Karpas-422 (cell line): ENCODE results near the gene SCARB1. TPM values are rescaled to one million over a fixed set of nuclear protein-coding genes. Genes with fewer than 3 reads are reported as not detected.

Experiments
- DNase-seq: peaks from one replicate; pipeline ENCODE4 v3.0.0-alpha.2; 2015
- H2AFZ ChIP-seq: fragments of 200-600 bp; sonication (generic); 2 replicates; pipeline ENCODE4 v1.6.1; 2014; ENCODE audit warnings: antibody characterized with exemption, low read length, mixed read lengths
- H3K27ac ChIP-seq: fragments of 200-600 bp; sonication (generic); 2 replicates; pipeline ENCODE4 v1.5.1; 2014; ENCODE audit warnings: mild to moderate bottlenecking, low read length, moderate library complexity
- H3K27me3 ChIP-seq: fragments of 200-600 bp; sonication (generic); 2 replicates; pipeline ENCODE4 v1.6.1; 2014; ENCODE audit warnings: low read length, mixed read lengths
- H3K36me3 ChIP-seq: fragments of 200-600 bp; sonication (generic); 2 replicates; pipeline ENCODE4 v1.6.1; 2014; ENCODE audit warnings: low read length, mixed read lengths; ENCODE audit not compliant: insufficient read depth
- H3K4me1 ChIP-seq: fragments of 200-600 bp; sonication (generic); 2 replicates; pipeline ENCODE4 v1.6.1; 2014; ENCODE audit warnings: mild to moderate bottlenecking, low read length, mixed read lengths
- H3K4me2 ChIP-seq: fragments of 200-600 bp; sonication (generic); 2 replicates; pipeline ENCODE4 v1.6.1; 2014; ENCODE audit warnings: low read length, low read depth, mild to moderate bottlenecking; ENCODE audit not compliant: poor library complexity, severe bottlenecking
- H3K4me3 ChIP-seq: fragments of 200-600 bp; sonication (generic); 2 replicates; pipeline ENCODE4 v1.5.1; 2014; ENCODE audit warnings: mild to moderate bottlenecking, antibody characterized with exemption, low read length, mixed read lengths
- H3K79me2 ChIP-seq: fragments of 200-600 bp; sonication (generic); 2 replicates; pipeline ENCODE4 v1.6.1; 2014; ENCODE audit warnings: mild to moderate bottlenecking, low read length, mixed read lengths
- H3K9ac ChIP-seq: fragments of 200-600 bp; sonication (generic); 2 replicates; pipeline ENCODE4 v1.6.0; 2014; ENCODE audit warnings: low read length
- H3K9me2 ChIP-seq: fragments of 200-600 bp; sonication (generic), shearing (Covaris generic); replicated peaks from 2 replicates; pipeline ENCODE4 v1.6.0; 2014; ENCODE audit warnings: mild to moderate bottlenecking, low read length, moderate library complexity; ENCODE audit not compliant: insufficient read depth
- H3K9me3 ChIP-seq: fragments of 300-700, 200-600 bp; sonication (generic); 2 replicates; pipeline ENCODE4 v1.6.1; 2014; ENCODE audit warnings: low read length, mixed read lengths
- H4K20me1 ChIP-seq: fragments of 200-600 bp; sonication (generic); 2 replicates; pipeline ENCODE4 v1.6.1; 2014; ENCODE audit warnings: mild to moderate bottlenecking, antibody characterized with exemption, low read length, low read depth; ENCODE audit not compliant: insufficient read depth
- total RNA-seq: library from RNA; depleted of rRNA; stranded (reverse); fragments of >200 nt; shearing (Covaris generic); gene quantifications from 2 replicates; pipeline ENCODE4 v1.2.3, GENCODE V29; 2014; ENCODE audit warnings: low replicate concordance

Gene SCARB1
- total RNA-seq, 1 experiment from 2014 or later: 91.7 TPM

DNA sequence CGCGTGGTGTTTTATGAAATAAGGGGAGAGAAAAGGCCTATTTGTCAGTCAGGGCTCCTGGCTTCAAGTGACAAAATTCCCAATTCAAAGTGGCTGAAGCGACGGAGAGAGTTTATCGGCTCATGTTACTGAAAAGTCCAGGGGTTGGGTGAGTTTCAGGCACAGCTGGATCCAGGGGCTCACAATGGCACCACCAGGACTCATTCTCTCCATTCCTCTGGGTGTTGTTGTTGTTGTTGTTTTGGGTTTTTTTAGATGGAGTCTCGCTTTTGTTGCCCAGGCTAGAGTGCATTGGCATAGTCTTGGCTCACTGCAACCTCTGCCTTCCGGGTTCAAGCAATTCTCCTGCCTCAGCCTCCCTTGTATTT lies 119.4 kb downstream of the SCARB1 start:
- Histone ChIP-seq H3K4me1 (peaks cover 50% of the 10 kb centered on the region), H3K36me3 (no peaks in the 10 kb centered on the region; the same call in 1 of the 2 replicates), H3K79me2 (no peaks in the 10 kb centered on the region), H3K27ac (no peak overlapping the region), H4K20me1 (no peaks in the 10 kb centered on the region), H3K9me2 (no peaks in the 10 kb centered on the region), H3K27me3 (no peaks in the 10 kb centered on the region; the same call in 1 of the 2 replicates), H3K9me3 (no peaks in the 10 kb centered on the region), H3K4me2 (peak overlapping the region; percentile 50), H3K4me3 (no peak overlapping the region), H3K9ac (no peak overlapping the region), H2AFZ (peak overlapping the region; percentile 27; the same call in 1 of the 2 replicates)
- DNase-seq: no peak

DNA sequence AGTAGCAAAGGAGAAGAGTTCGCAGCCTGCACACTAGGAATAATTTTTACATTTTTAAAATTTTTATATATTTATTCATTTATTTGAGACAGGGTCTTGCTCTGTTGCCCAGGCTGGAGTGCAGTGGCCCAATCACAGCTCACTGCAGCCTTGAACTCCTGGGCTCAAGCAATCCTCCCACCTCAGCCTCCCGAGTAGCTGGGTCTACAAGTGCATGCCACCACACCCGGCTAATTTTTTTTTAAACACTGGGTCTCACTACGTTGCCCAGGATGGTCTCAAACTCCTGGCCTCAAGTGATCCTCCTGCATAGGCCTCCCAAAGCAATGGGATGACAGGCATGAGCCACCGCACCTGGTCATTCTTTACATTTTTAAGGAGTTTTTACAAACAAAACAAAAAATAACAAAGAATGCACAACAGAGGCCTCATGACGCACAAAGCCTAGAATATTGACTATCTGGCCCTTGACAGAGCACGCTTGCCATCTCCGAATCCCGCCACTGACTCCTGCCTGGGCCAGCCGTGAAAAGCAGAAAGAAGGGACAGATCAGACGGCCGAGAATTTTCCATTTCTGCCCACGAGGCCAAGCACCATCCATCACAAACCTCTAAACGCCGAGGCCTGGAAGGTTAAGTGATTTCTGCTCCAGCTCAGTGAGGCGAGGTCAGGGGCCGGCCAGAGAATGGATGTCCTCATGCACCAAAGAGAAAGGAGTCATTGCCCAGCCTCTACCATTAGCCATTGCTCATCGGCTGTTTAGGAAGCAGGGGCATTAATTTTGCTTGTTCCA lies 120.0 kb downstream of the SCARB1 start:
- Histone ChIP-seq H3K4me1 (peaks cover 49% of the 10 kb centered on the region), H3K9ac (no peak overlapping the region), H2AFZ (no peak overlapping the region)

DNA sequence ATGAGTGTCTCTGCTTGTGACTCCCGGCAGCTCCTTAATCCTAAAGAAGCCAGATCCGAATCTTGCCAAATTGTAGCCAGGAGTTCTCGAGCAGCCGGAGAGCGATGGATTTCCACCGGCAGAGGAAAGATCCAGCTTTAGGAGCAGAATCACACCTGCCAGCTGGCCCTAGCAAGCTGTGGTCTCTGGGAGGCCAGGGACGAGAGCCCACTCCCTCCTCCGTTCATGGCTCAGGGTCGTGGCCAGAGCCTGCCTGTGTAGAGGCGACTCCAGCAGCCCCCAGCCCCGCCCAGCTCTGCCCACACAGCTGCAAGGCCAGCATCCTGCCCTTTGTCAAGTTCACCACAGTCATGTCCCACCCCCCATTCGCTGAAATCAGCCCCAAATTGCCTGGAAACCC lies 121.0 kb downstream of the SCARB1 start:
- Histone ChIP-seq H3K4me3 (no peak overlapping the region), H2AFZ (no peak overlapping the region), H3K9me2 (no peaks in the 10 kb centered on the region), H4K20me1 (no peaks in the 10 kb centered on the region), H3K27me3 (no peaks in the 10 kb centered on the region; the same call in 1 of the 2 replicates), H3K27ac (no peak overlapping the region), H3K79me2 (no peaks in the 10 kb centered on the region), H3K9ac (no peak overlapping the region), H3K9me3 (no peaks in the 10 kb centered on the region), H3K4me1 (peaks cover 39% of the 10 kb centered on the region), H3K4me2 (no peak overlapping the region), H3K36me3 (no peaks in the 10 kb centered on the region; the same call in 1 of the 2 replicates)
- DNase-seq: no peak

More for the DNA sequence above, 120.0 kb downstream of the SCARB1 start:
- Histone ChIP-seq H3K4me2 (no peak overlapping the region), H4K20me1 (no peaks in the 10 kb centered on the region), H3K27me3 (no peaks in the 10 kb centered on the region; the same call in 1 of the 2 replicates), H3K27ac (no peak overlapping the region), H3K4me3 (no peak overlapping the region), H3K36me3 (no peaks in the 10 kb centered on the region; the same call in 1 of the 2 replicates), H3K9me3 (no peaks in the 10 kb centered on the region), H3K9me2 (no peaks in the 10 kb centered on the region), H3K79me2 (no peaks in the 10 kb centered on the region)
- no peak for DNase-seq

DNA sequence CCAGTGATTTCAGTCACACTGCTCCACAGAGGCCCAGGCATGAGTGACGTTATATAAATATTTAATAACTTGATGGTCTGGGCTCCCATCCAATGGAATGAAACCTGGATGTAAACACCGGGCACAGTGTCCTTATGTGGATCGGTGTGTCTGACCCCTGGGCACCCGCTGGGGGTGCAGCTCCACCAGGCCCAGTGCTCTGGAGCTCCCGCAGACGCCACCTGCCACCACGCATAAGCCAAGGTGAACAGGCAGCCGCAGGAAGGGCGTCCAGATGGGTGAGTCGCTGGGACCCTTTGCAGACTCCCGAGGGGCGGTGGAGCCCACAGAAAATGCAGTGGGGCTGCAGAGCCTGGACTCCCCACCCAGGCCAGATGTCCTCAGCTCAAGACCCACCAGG lies 121.6 kb downstream of the SCARB1 start:
- Histone ChIP-seq H3K36me3 (no peaks in the 10 kb centered on the region; the same call in 1 of the 2 replicates), H3K9me2 (no peaks in the 10 kb centered on the region), H3K27ac (no peak overlapping the region), H3K79me2 (no peaks in the 10 kb centered on the region), H3K9ac (no peak overlapping the region), H3K9me3 (no peaks in the 10 kb centered on the region), H3K27me3 (no peaks in the 10 kb centered on the region; the same call in 1 of the 2 replicates), H3K4me2 (no peak overlapping the region), H2AFZ (no peak overlapping the region), H3K4me3 (no peak overlapping the region), H4K20me1 (no peaks in the 10 kb centered on the region), H3K4me1 (peaks cover 33% of the 10 kb centered on the region)
- DNase-seq: no peak

DNA sequence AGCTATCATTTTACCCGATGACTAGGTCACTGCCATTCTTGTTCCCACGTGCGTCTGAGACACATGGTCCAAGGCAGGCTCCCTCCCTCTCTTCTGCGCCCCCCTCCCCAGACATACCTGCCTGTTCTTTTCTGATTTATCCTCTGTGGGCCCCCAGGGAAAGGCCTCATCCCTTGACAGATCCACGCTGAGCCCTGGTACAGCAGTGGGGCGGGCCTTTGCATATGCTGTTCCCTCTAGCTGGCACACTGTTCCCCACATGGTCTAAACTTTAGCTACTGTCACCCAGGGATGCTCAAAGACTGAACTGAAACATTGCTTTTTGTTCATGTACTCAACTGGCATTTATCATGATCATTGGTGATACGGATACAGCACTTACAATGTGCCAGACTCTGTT lies 122.5 kb downstream of the SCARB1 start:
- H3K9ac ChIP-seq: no peak overlapping the region
- no peak overlapping the region for H3K27ac ChIP-seq
- H3K36me3 ChIP-seq: no peaks in the 10 kb centered on the region; the same call in 1 of the 2 replicates
- H3K9me3 ChIP-seq: no peaks in the 10 kb centered on the region
- no peaks in the 10 kb centered on the region for H4K20me1 ChIP-seq
- peaks cover 26% of the 10 kb centered on the region for H3K4me1 ChIP-seq
- no peak for DNase-seq
- H3K4me2 ChIP-seq: no peak overlapping the region
- H2AFZ ChIP-seq: no peak overlapping the region
- H3K27me3 ChIP-seq: no peaks in the 10 kb centered on the region; the same call in 1 of the 2 replicates
- no peaks in the 10 kb centered on the region for H3K9me2 ChIP-seq
- no peak overlapping the region for H3K4me3 ChIP-seq
- no peaks in the 10 kb centered on the region for H3K79me2 ChIP-seq

DNA sequence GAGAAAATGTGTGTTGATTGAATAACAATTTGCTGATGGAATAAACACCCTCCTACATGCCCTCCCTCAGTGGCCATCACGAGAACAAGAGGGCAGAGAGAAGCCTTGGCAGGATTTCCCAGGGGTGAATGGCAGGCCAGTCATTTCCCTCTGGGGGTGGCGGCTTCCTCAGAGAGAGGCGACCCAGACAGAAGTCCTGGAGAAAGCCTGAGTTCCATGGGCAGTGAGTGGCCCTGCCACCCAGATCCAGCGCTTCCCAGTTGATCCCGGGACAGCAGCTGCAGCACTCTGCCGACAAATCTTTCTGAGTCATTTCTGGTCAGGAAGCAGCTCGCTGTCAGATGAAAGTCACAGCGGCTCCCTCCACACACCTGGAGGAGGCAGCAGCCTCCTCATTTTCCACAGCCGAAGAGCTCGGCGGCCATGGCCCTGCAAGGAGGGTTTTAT lies 123.0 kb downstream of the SCARB1 start:
- Histone ChIP-seq H3K27ac (no peak overlapping the region), H3K9ac (no peak overlapping the region), H3K36me3 (no peaks in the 10 kb centered on the region; the same call in 1 of the 2 replicates), H2AFZ (no peak overlapping the region), H3K4me1 (peaks cover 26% of the 10 kb centered on the region), H3K79me2 (no peaks in the 10 kb centered on the region), H3K9me3 (no peaks in the 10 kb centered on the region), H4K20me1 (no peaks in the 10 kb centered on the region), H3K4me2 (no peak overlapping the region), H3K27me3 (no peaks in the 10 kb centered on the region; the same call in 1 of the 2 replicates), H3K9me2 (no peaks in the 10 kb centered on the region), H3K4me3 (no peak overlapping the region)
- no peak for DNase-seq

DNA sequence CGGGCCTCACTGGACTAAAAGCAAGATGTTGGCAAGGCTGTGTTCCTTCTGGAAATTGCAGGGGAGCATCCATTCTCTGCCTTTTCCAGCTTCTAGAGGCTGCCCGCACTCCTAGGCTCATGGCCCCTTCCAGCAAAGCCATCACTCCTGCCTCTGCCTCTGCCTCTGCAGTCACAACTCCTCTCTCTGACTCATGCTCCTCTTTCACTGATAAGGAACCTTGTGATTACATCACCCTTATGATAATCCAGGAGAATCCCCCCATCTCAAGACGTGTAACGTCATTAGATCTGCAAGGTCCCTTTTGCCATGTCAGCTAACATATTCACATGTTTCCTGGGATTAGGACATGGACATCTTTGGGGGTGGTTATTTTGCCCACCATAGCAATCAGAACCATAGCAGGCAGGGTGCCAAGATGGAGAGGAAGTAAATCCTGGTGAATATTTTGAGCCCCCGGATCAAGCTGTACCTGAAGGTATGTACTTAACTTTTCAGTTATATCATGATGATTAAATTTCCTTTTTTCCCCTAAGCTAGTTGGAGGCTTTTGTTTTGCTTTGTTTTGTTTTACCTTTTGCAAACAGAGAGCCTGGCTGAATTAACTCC lies 123.6 kb downstream of the SCARB1 start:
- Histone ChIP-seq H2AFZ (no peak overlapping the region), H4K20me1 (no peaks in the 10 kb centered on the region), H3K9me3 (no peaks in the 10 kb centered on the region), H3K9ac (no peak overlapping the region), H3K36me3 (no peaks in the 10 kb centered on the region; the same call in 1 of the 2 replicates), H3K4me3 (no peak overlapping the region), H3K4me1 (peaks cover 20% of the 10 kb centered on the region), H3K9me2 (no peaks in the 10 kb centered on the region), H3K27me3 (no peaks in the 10 kb centered on the region; the same call in 1 of the 2 replicates), H3K79me2 (no peaks in the 10 kb centered on the region), H3K4me2 (no peak overlapping the region), H3K27ac (no peak overlapping the region)
- no peak for DNase-seq
